Stimulated activated naive CD8-positive, alpha-beta T cell treated with anti-CD3 and anti-CD28 coated beads, Interleukin-15, Interleukin-2, amounts not matched to agents 100 ng/mL and 50 ng/mL, for 24 hours (primary cell): ENCODE data around the gene WNT9B.
"Not testable (repeated sequence)": the region's sequence is repeated elsewhere in the genome, so short reads cannot be mapped to it uniquely, and the experiment has no call there.

ENCODE experiments used
- H3K27ac Mint-ChIP-seq: one replicate; pipeline ENCODE4 v1.8.0; 2021; ENCODE audit warnings: mild to moderate bottlenecking, mixed read lengths
- H3K27me3 Mint-ChIP-seq: one replicate; pipeline ENCODE4 v1.8.0; 2021; ENCODE audit warnings: mixed read lengths
- H3K36me3 Mint-ChIP-seq: one replicate; pipeline ENCODE4 v1.8.0; 2021; ENCODE audit warnings: low read depth, mixed read lengths
- H3K4me1 Mint-ChIP-seq: one replicate; pipeline ENCODE4 v1.8.0; 2021; ENCODE audit warnings: low read depth, mixed read lengths
- H3K4me3 Mint-ChIP-seq: one replicate; pipeline ENCODE4 v1.8.0; 2021; ENCODE audit warnings: mild to moderate bottlenecking, mixed read lengths
- H3K9me3 Mint-ChIP-seq: one replicate; pipeline ENCODE4 v1.8.0; 2021; ENCODE audit warnings: mixed read lengths

Gene WNT9B

DNA sequence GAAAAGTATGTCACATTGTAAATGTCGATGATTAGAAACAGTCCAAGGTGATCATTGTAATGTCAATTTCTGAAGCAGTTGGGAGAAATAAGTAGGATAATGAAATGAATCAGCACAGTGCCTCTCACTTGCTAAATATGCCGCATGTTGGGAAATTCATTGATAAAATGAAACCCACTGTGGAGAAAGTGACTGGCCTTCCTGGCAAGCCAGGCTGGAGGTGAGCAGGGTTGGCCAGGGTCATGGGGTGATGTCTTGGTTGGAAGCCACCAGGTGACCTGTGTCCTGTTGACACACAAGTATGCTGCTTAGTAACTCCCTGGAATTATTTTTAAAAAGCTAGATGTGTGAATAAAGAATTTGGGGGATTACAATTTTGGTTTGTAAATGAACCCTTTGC lies 14.9 kb upstream of the WNT9B start:
- Mint-ChIP-seq H3K4me3 (no peak overlapping the region), H3K27me3 (peaks cover 19% of the 10 kb centered on the region), H3K36me3 (no peaks in the 10 kb centered on the region), H3K4me1 (peaks cover 5% of the 10 kb centered on the region), H3K27ac (no peak overlapping the region), H3K9me3 (no peaks in the 10 kb centered on the region)

DNA sequence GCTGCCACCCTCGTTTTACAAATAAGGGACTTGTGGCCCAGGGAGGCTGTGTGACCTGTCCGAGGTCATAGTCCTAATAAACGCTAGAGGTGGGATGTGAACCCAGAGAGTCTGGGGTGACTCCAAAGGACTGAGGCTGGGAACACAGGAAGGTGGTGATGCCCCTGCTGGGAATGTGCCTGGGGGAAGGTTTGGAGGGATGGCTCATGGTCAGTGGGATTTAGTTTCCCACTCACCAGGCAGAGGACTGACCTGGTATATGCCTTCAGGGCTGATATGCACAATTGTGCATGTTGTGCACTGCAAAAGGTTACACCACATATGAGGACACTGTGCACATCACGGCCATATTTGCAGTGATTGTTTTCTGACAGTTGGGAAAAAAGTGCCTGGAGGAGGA lies 13.9 kb upstream of the WNT9B start:
- no peaks in the 10 kb centered on the region for H3K36me3 Mint-ChIP-seq

DNA sequence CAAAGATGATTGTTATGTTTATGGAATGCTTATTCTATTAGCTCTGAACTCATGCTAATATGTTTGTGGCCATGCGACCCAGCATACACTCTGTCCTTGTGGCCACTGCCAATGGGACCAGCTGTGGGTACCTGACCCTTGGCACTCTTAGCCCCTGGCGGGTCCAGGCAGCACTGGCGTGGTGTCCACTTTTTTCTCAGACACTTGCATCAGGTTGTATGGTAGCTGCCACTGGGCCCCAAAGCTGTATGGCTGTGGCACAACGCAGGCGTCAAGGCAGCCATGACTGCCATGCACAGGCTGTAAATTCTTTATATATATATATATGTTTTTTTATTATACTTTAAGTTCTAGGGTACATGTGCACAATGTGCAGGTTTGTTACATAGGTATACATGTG lies 12.2 kb upstream of the WNT9B start:
- H3K4me3 Mint-ChIP-seq, result no peak overlapping the region
- H3K36me3 Mint-ChIP-seq, result peaks cover 11% of the 10 kb centered on the region
- no peak overlapping the region for H3K27ac Mint-ChIP-seq
- peaks cover 5% of the 10 kb centered on the region for H3K4me1 Mint-ChIP-seq
- H3K27me3 Mint-ChIP-seq, result peaks cover 35% of the 10 kb centered on the region
- peaks cover 12% of the 10 kb centered on the region for H3K9me3 Mint-ChIP-seq

More for the DNA sequence above, 13.9 kb upstream of the WNT9B start:
- H3K9me3 Mint-ChIP-seq, result peaks cover 1% of the 10 kb centered on the region
- peaks cover 5% of the 10 kb centered on the region for H3K4me1 Mint-ChIP-seq
- H3K27ac Mint-ChIP-seq, result no peak overlapping the region
- H3K4me3 Mint-ChIP-seq, result no peak overlapping the region
- H3K27me3 Mint-ChIP-seq, result peaks cover 23% of the 10 kb centered on the region

GRCh38 chr17:46840596-46840995 lies 10.8 kb upstream of the WNT9B start:
- Mint-ChIP-seq H3K27me3 (peaks cover 35% of the 10 kb centered on the region), H3K36me3 (peaks cover 11% of the 10 kb centered on the region), H3K9me3 (peaks cover 12% of the 10 kb centered on the region)
- not testable (repeated sequence) for H3K4me3 Mint-ChIP-seq, H3K27ac Mint-ChIP-seq, H3K4me1 Mint-ChIP-seq

DNA sequence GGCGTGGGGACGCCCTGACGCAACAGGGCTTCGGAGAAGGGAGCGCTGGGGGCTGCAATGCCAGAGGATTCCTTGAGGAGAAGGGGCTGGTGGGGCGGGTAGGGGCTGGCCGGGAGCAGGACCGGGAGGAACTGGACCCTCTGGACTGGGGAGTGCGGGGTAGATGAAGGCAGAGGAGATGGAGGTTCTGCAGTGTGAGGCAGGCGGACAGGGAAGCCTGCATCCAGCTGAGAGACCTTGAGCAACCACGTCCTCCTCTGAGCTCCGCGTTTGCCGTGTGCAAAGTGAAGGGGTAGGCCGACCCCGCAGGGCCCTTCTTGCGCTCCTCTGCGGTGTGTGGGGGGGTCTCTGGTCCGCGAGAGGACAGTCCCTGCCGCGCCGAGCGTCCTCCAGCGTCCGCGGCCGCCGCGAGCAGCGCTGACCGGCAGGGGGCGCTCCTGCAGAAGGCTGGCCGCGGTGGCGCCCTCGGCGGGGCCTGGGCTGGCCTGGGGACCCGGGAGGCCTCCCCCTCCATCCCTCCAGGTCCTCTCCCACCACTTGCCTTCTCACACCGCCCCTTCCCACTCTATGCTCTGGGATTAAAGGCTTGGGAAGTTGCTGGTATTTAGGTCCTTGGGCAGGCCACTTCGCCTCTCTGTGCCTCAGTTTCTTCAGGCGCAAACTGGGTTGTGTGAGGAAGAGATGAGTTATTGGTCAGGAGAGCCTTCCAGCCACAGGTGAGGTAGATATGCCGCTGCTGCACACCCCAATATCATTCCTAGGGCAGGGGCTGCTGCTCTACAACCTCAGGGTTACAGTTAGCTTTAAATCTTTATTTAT lies 9.6 kb upstream of the WNT9B start:
- Mint-ChIP-seq H3K9me3 (peaks cover 12% of the 10 kb centered on the region), H3K36me3 (peaks cover 11% of the 10 kb centered on the region), H3K27ac (no peak overlapping the region), H3K27me3 (peaks cover 35% of the 10 kb centered on the region), H3K4me1 (no peaks in the 10 kb centered on the region), H3K4me3 (no peak overlapping the region)

GRCh38 chr17:46842835-46843234 lies 8.5 kb upstream of the WNT9B start:
- no peak overlapping the region for H3K4me3 Mint-ChIP-seq
- H3K9me3 Mint-ChIP-seq, result peaks cover 12% of the 10 kb centered on the region
- H3K36me3 Mint-ChIP-seq, result peaks cover 11% of the 10 kb centered on the region
- peaks cover 45% of the 10 kb centered on the region for H3K27me3 Mint-ChIP-seq
- H3K4me1 Mint-ChIP-seq, result no peaks in the 10 kb centered on the region
- H3K27ac Mint-ChIP-seq, result no peak overlapping the region

DNA sequence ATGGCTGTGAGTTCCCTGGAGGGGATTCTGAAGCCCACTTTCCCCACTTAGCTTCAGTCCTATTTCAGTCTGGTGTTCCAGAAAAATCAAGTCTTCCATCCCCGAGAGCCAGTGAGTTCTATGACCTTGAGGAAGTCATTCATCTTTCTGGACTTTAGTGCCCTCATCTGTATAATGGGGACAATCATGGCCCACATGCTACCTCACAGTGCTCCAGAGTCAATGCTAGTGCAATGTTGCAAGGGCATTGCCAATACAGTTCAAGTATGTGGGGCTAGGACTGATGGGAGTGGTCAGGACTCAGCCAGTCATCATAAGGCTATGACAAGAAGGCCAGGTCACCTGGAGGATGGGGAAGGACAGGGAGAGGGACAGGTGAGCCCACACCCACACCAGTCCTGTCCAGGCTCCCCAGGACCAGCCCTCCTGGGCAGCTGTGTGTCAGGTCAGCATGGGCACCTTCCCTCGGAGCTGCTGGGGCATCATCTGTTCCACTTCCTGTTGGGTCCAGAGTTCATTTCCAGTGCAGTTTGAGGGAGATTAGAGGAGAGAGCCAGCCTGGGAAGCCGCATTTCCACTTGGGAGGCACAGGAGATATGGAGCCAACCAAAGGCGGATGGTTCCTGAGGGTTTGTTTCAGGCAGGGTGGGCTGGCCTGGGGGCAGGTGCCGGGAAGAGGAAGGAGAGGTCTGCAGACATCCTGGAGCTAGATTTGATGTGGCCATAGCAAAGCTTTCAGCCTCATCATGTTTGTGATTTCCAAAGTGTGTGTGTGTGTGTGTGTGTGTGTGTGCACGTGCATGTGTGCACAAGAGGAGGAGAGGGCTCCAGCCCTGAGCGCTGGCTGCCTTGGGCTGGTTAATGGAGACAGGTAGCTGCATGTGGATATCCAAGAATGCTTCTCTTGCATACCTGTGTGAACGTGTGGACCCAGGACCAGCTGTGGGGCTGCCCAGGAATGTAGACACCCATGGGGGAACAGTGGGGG lies 3.9 kb upstream of the WNT9B start:
- Mint-ChIP-seq H3K4me1 (peaks cover 3% of the 10 kb centered on the region), H3K4me3 (no peak overlapping the region), H3K36me3 (peaks cover 11% of the 10 kb centered on the region), H3K27ac (no peak overlapping the region), H3K27me3 (peaks cover 60% of the 10 kb centered on the region), H3K9me3 (peaks cover 11% of the 10 kb centered on the region)

DNA sequence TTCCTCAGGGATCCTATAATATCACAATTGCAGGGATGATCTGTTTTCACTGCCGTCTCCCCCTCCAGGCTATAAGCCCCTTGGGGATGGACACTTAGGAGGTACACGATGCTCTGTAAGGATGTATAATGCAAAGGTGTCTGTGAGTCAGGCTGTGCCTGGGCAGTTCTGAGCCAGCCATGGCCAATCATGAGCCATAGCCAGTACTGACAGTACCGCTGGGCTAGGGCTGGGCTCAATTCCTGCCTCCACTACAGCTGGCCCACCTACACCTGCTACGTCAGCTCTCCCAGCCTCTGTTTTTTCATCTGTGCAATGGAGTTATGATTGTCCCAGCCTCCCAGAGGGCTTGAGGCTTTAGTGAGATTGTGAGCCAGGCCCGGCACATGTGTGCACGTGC lies 2.8 kb upstream of the WNT9B start:
- peaks cover 57% of the 10 kb centered on the region for H3K27me3 Mint-ChIP-seq

GRCh38 chr17:46850688-46851028 lies 725 bp upstream of the WNT9B start:
- Mint-ChIP-seq H3K4me3 (no peak overlapping the region), H3K27ac (no peak overlapping the region)

More for the DNA sequence above, 2.8 kb upstream of the WNT9B start:
- no peak overlapping the region for H3K27ac Mint-ChIP-seq
- H3K9me3 Mint-ChIP-seq, result peaks cover under 1% of the 10 kb centered on the region
- H3K4me3 Mint-ChIP-seq, result no peak overlapping the region
- peaks cover 3% of the 10 kb centered on the region for H3K4me1 Mint-ChIP-seq
- peaks cover under 1% of the 10 kb centered on the region for H3K36me3 Mint-ChIP-seq

DNA sequence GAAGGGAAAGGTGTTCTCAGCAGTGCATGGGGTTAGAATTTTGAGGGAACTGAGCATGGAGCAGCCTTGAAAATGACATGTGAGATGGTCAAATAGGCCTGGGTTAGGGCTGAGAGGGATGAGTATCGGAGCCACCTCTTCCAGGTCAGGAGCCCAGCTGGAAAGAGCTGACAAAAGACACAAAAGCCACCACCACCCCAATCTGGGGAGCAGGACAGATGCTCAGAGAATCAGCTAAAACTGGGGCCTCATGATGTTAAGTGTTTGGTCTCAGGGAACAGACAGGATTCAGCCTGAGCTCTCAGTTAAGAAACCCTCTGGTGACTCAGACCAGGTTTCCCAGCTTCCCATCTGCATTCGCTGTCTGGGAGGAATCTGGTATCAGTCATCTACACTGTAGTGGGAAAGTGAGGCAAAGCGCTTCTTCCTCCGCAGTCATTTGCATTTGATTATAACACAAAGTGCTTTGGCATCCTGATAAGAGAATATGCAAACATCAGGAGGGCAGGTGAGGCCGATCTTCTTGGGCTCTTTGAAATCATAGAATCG lies 2.6 kb downstream of the WNT9B start:
- peaks cover 66% of the 10 kb centered on the region for H3K27me3 Mint-ChIP-seq
- H3K36me3 Mint-ChIP-seq, result no peaks in the 10 kb centered on the region
- H3K4me3 Mint-ChIP-seq, result no peak overlapping the region
- H3K4me1 Mint-ChIP-seq, result peaks cover 3% of the 10 kb centered on the region
- H3K9me3 Mint-ChIP-seq, result no peaks in the 10 kb centered on the region
- no peak overlapping the region for H3K27ac Mint-ChIP-seq

More at GRCh38 chr17:46850688-46851028, 725 bp upstream of the WNT9B start:
- peaks cover 3% of the 10 kb centered on the region for H3K4me1 Mint-ChIP-seq
- H3K9me3 Mint-ChIP-seq, result no peaks in the 10 kb centered on the region
- no peaks in the 10 kb centered on the region for H3K36me3 Mint-ChIP-seq
- peaks cover 71% of the 10 kb centered on the region for H3K27me3 Mint-ChIP-seq

- H3K27me3 Mint-ChIP-seq, result peaks cover 62% of the 10 kb centered on the region
Observed at GRCh38 chr17:46854515-46854914, 3.1 kb downstream of the WNT9B start.

DNA sequence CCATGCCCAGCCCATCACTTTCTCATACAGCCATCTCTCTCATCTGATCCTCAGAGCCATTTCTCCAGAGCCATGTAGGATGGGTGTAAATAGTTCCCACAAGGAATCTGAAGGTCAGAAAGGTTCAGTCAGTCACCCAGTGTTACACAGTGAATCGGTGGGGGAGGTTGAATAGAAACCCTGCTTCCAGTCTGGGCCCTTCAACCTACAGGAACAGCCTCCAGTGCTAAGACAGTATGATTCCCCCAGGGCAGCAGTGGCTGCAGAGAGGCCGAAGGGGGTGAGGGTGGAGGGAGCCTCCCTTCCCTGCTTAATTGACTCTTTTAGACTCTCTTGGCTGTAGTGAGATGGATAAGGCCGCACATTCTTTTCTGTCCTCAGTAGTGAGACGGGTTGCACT lies 3.6 kb downstream of the WNT9B start:
- no peaks in the 10 kb centered on the region for H3K36me3 Mint-ChIP-seq
- H3K4me1 Mint-ChIP-seq, result peaks cover 3% of the 10 kb centered on the region
- peaks cover 59% of the 10 kb centered on the region for H3K27me3 Mint-ChIP-seq
- H3K9me3 Mint-ChIP-seq, result no peaks in the 10 kb centered on the region
- H3K4me3 Mint-ChIP-seq, result no peak overlapping the region
- H3K27ac Mint-ChIP-seq, result no peak overlapping the region

More at GRCh38 chr17:46854515-46854914, 3.1 kb downstream of the WNT9B start:
- no peak overlapping the region for H3K4me3 Mint-ChIP-seq
- no peak overlapping the region for H3K27ac Mint-ChIP-seq
- no peaks in the 10 kb centered on the region for H3K9me3 Mint-ChIP-seq
- no peaks in the 10 kb centered on the region for H3K36me3 Mint-ChIP-seq
- H3K4me1 Mint-ChIP-seq, result peaks cover 3% of the 10 kb centered on the region

GRCh38 chr17:46857600-46857999 lies 6.2 kb downstream of the WNT9B start:
- no peak overlapping the region for H3K27ac Mint-ChIP-seq
- H3K27me3 Mint-ChIP-seq, result peaks cover 42% of the 10 kb centered on the region
- H3K4me3 Mint-ChIP-seq, result no peak overlapping the region
- H3K9me3 Mint-ChIP-seq, result no peaks in the 10 kb centered on the region
- H3K36me3 Mint-ChIP-seq, result no peaks in the 10 kb centered on the region
- no peaks in the 10 kb centered on the region for H3K4me1 Mint-ChIP-seq

- Mint-ChIP-seq H3K9me3 (no peaks in the 10 kb centered on the region), H3K27ac (no peak overlapping the region), H3K4me3 (no peak overlapping the region), H3K36me3 (no peaks in the 10 kb centered on the region), H3K4me1 (no peaks in the 10 kb centered on the region), H3K27me3 (peaks cover 23% of the 10 kb centered on the region)
Observed at GRCh38 chr17:46859996-46860395, 8.6 kb downstream of the WNT9B start.

DNA sequence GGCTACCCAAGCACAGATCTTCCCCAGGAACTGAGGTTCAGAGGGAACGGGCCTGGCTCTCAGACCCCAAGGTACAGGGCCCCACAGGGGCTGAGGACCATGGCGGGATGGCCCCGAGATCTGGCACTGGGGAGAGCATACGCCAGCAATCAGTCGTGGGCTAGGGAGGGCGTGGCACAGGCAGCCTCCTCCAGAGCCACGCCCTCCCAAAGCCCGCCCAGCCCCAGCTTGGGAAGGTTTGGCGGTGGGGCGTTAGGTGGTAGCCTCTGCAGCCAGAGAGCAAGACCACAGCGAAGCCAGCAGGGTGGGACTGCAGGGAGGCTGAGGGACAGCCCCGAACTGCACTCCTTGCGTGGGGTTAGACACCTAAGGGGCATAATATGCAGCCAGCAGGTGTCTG lies 11.6 kb downstream of the WNT9B start:
- Mint-ChIP-seq H3K4me1 (no peaks in the 10 kb centered on the region), H3K4me3 (no peak overlapping the region), H3K36me3 (no peaks in the 10 kb centered on the region), H3K27ac (no peak overlapping the region), H3K9me3 (no peaks in the 10 kb centered on the region), H3K27me3 (peaks cover 12% of the 10 kb centered on the region)
